Glomerular visceral epithelial cell (primary cell): Measurements from ENCODE around the gene SHC3.

Source experiments
- DNase-seq: peaks from one replicate; pipeline ENCODE4 v3.0.0-alpha.2; 2016; ENCODE audit errors: extremely low spot score

SHC3 gene

GRCh38 chr9:88959727-88960469 is 218.7 kb downstream of the SHC3 start:
- no peak for DNase-seq

- DNase-seq: no peak
Measured at GRCh38 chr9:88957526-88957925, 221.1 kb downstream of the SHC3 start.
